ENCODE data around the gene FXR2. TPM values are rescaled to one million over a fixed set of nuclear protein-coding genes. Genes with fewer than 3 reads are reported as not detected.

FXR2 gene
- total RNA-seq, 1 experiment from 2014 or later, result 35.1 TPM

- Mint-ChIP-seq H3K27ac (peak overlapping the region; percentile 97), H3K9me3 (no peaks in the 10 kb centered on the region), H3K36me3 (peaks cover 22% of the 10 kb centered on the region), H3K4me1 (peaks cover 53% of the 10 kb centered on the region), H3K27me3 (ENCODE audit: low read depth) (no peaks in the 10 kb centered on the region), H3K4me3 (peak overlapping the region; percentile 94)
- ChIA-PET CTCF (interaction anchor here (0.6 to 3.6 kb wide), 82 partner anchors 9 to 515 kb away, joined by 3 to 81 read pairs (median 6); partner anchors contain the start of genes ACADVL, ACAP1, CD68 and CHRNB1), POLR2A (interaction anchor here (0.5 to 1.9 kb wide), 16 partner anchors 12 to 281 kb away, joined by 3 to 8 read pairs (median 4); partner anchors contain the start of genes ACAP1, MPDU1, SOX15 and TNFSF12)
- TF ChIP-seq ZNF423 (CRISPR knock-in tag; IDR thresholded peaks at IDR 0.05), result no peak
- TF ChIP-seq HMGXB4 (CRISPR knock-in tag; IDR thresholded peaks at IDR 0.05), result peak; percentile 5; the same call in 1 of the 2 replicates
- no peak for TF ChIP-seq ZNF512 (CRISPR knock-in tag; IDR thresholded peaks at IDR 0.05; ENCODE audit: borderline replicate concordance)
- 0 out of 2 replicates have a peak, but pooled peaks have one; percentile 40 for TF ChIP-seq NR3C1 (CRISPR knock-in tag; conservative IDR thresholded peaks at IDR 0.05; ENCODE audit: low read depth)
- 0 out of 2 replicates have a peak, but pooled peaks have one; percentile 46 for TF ChIP-seq TEAD1 (CRISPR knock-in tag; IDR thresholded peaks at IDR 0.05)
- TF ChIP-seq SMAD3 (CRISPR knock-in tag; IDR thresholded peaks at IDR 0.05; ENCODE audit: borderline replicate concordance), result no peak
- TF ChIP-seq USF2 (CRISPR knock-in tag; IDR thresholded peaks at IDR 0.05), result no peak
- TF ChIP-seq FOXP4 (CRISPR knock-in tag; IDR thresholded peaks at IDR 0.05), result 0 out of 2 replicates have a peak, but pooled peaks have one; percentile 58
- TF ChIP-seq CTCF (IDR thresholded peaks at IDR 0.05), result peak; percentile 46; the same call in 1 of the 2 replicates
- TF ChIP-seq ZNF121 (CRISPR knock-in tag; IDR thresholded peaks at IDR 0.05), result no peak
- peak; percentile 93 for DNase-seq (ENCODE audit: low spot score)
- peak; percentile 65 for ATAC-seq
Observed at GRCh38 chr17:7561028-7561575, 53.6 kb downstream of the FXR2 start.

GRCh38 chr17:7560172-7561027 is 54.3 kb downstream of the FXR2 start:
- ATAC-seq, result peak; percentile 73
- peak; percentile 92 for DNase-seq (ENCODE audit: low spot score)
- ChIA-PET POLR2A (interaction anchor here (0.5 to 1.9 kb wide), 17 partner anchors 11 to 280 kb away, joined by 3 to 8 read pairs (median 4); partner anchors contain the start of genes ACAP1, MPDU1, SOX15 and TNFSF12), CTCF (interaction anchor here (0.6 to 3.6 kb wide), 85 partner anchors 8 to 897 kb away, joined by 3 to 81 read pairs (median 5); partner anchors contain the start of genes ACADVL, ACAP1, CD68 and CHRNB1)
- H3K4me3 Mint-ChIP-seq, result peak overlapping the region; percentile 94
- H3K9me3 Mint-ChIP-seq, result no peaks in the 10 kb centered on the region
- peaks cover 57% of the 10 kb centered on the region for H3K4me1 Mint-ChIP-seq
- H3K36me3 Mint-ChIP-seq, result peaks cover 16% of the 10 kb centered on the region
- no peaks in the 10 kb centered on the region for H3K27me3 Mint-ChIP-seq (ENCODE audit: low read depth)
- H3K27ac Mint-ChIP-seq, result peak overlapping the region; percentile 97
- no peak for TF ChIP-seq ZNF138 (CRISPR knock-in tag; conservative IDR thresholded peaks at IDR 0.05)
- no peak for TF ChIP-seq HMGA2 (CRISPR knock-in tag; IDR thresholded peaks at IDR 0.05)
- TF ChIP-seq MAX (CRISPR knock-in tag; IDR thresholded peaks at IDR 0.05), result 0 out of 2 replicates have a peak, but pooled peaks have one; percentile 43
- no peak for TF ChIP-seq PRRX2 (CRISPR knock-in tag; IDR thresholded peaks at IDR 0.05)
- no peak for TF ChIP-seq PREB (CRISPR knock-in tag; IDR thresholded peaks at IDR 0.05; ENCODE audit: borderline replicate concordance)
- no peak for TF ChIP-seq CDX4 (CRISPR knock-in tag; IDR thresholded peaks at IDR 0.05; ENCODE audit: borderline replicate concordance)
- no peak for TF ChIP-seq ZNF512 (CRISPR knock-in tag; IDR thresholded peaks at IDR 0.05; ENCODE audit: borderline replicate concordance)
- no peak for TF ChIP-seq NR2C2 (CRISPR knock-in tag; IDR thresholded peaks at IDR 0.05)
- TF ChIP-seq GTF2I (CRISPR knock-in tag; conservative IDR thresholded peaks at IDR 0.05), result no peak
- TF ChIP-seq MYBL2 (CRISPR knock-in tag; IDR thresholded peaks at IDR 0.05), result no peak
